Neural cell (in vitro differentiated cells): ENCODE measurements around the gene PPP1R8.

Experiments used
- CTCF ChIP-seq: fragments of 450-650 bp; IDR thresholded peaks from 2 replicates; pipeline ENCODE4 v1.5.1; 2014; ENCODE audit warnings: antibody characterized with exemption, mild to moderate bottlenecking, moderate library complexity; ENCODE audit not compliant: poor library complexity, severe bottlenecking
- EP300 ChIP-seq: fragments of 450-650 bp; conservative IDR thresholded peaks from 2 replicates; pipeline ENCODE4 v1.6.1; 2014; ENCODE audit warnings: antibody characterized with exemption, mild to moderate bottlenecking, moderate library complexity; ENCODE audit not compliant: poor library complexity, severe bottlenecking
- EZH2 ChIP-seq: fragments of 200-600, 300-800 bp; shearing (Covaris generic), sonication (generic); IDR thresholded peaks from 2 replicates; pipeline ENCODE4 v1.6.1; 2014; ENCODE audit warnings: antibody characterized with exemption, low read length, borderline replicate concordance, mild to moderate bottlenecking; ENCODE audit not compliant: insufficient read depth, poor library complexity, severe bottlenecking
- MXI1 ChIP-seq: fragments of 450-650 bp; conservative IDR thresholded peaks from 2 replicates; pipeline ENCODE4 v1.6.1; 2014; ENCODE audit warnings: antibody characterized with exemption, mild to moderate bottlenecking; ENCODE audit not compliant: poor library complexity, severe bottlenecking
- REST ChIP-seq: IDR thresholded peaks from 2 replicates; pipeline ENCODE4 v1.6.1; 2012; ENCODE audit warnings: borderline replicate concordance
- SMC3 ChIP-seq: fragments of 450-650 bp; conservative IDR thresholded peaks from 2 replicates; pipeline ENCODE4 v1.6.1; 2014; ENCODE audit warnings: antibody characterized with exemption, mild to moderate bottlenecking, moderate library complexity; ENCODE audit not compliant: poor library complexity
- TAF1 ChIP-seq: IDR thresholded peaks from 2 replicates; pipeline ENCODE4 v1.6.1; 2012; ENCODE audit warnings: low read depth

GRCh38 chr1:27883536-27883935, 53.0 kb downstream of the PPP1R8 start:
- TF ChIP-seq EP300 (no peak), EZH2 (no peak), TAF1 (no peak), CTCF (no peak), REST (no peak), MXI1 (no peak), SMC3 (no peak)
